HCT116 (cell line): ENCODE results near the gene AOPEP. TPM values are rescaled to one million over a fixed set of nuclear protein-coding genes. Genes with fewer than 3 reads are reported as not detected.

Source experiments
- ATAC-seq: fragments of 200-7000 bp; cut with Tn5 transposase; 2 replicates; pipeline ENCODE4 v1.9.1; 2020; ENCODE audit warnings: mild to moderate bottlenecking, moderate library complexity
- BruUV-seq: library from RNA; stranded (reverse); fragments of 400-500 nt; replicated peaks from 2 replicates; lab custom pipeline; 2021; lab: Mats Ljungman, UMichigan
- CTCF ChIA-PET: fragments of 300-600 bp; sonication (Branson Sonifier 250); formaldehyde crosslinking; loops from one replicate; lab custom pipeline; 2021; ENCODE audit warnings: antibody characterized with exemption; lab: Charles Lee
- POLR2A ChIA-PET: fragments of 300-600, 350-600 bp; sonication (Branson Sonifier 250); formaldehyde crosslinking; loops from one replicate; lab custom pipeline; 2021; ENCODE audit warnings: antibody characterized with exemption; lab: Charles Lee
- RAD21 ChIA-PET, 2 experiments: fragments of 300-600 bp; sonication (Branson Sonifier 250); formaldehyde crosslinking; loops; one replicate each; lab custom pipeline; 2023; ENCODE audit warnings: low total read pairs in 2 of 2; ENCODE audit not compliant: uncharacterized antibody in 2 of 2, unreplicated experiment in 2 of 2, low non-redundant PET in 1 of 2; lab: Charles Lee
- DNase-seq: peaks from one replicate; pipeline ENCODE4 v3.0.0-alpha.2; 2010; ENCODE audit warnings: low read depth, low spot score
- H2AFZ ChIP-seq: fragments of 200-600 bp; shearing (Covaris generic), sonication (generic); 2 replicates; pipeline ENCODE4 v1.6.1; 2017; ENCODE audit warnings: low read depth, mixed run types, mixed read lengths, antibody characterized with exemption, low read length; ENCODE audit not compliant: poor library complexity, severe bottlenecking
- H3K27ac ChIP-seq: 2 replicates; pipeline ENCODE4 v1.5.1; 2012; ENCODE audit warnings: low read depth, low read length
- H3K27me3 ChIP-seq: fragments of 200-600 bp; sonication (generic); 2 replicates; pipeline ENCODE4 v1.6.1; 2016; ENCODE audit warnings: mixed run types, low read length, mixed read lengths; ENCODE audit not compliant: insufficient read depth
- H3K36me3 ChIP-seq, 2 experiments: fragments of 200-500 bp in 1 of 2; fragments of 200-600 bp in 1 of 2; sonication (Bioruptor generic) in 1 of 2; sonication (generic) in 1 of 2; 2 replicates each; pipeline versions ENCODE4 v1.5.1 to v1.6.1; 2014 to 2016; ENCODE audit warnings: low read length in 2 of 2, inconsistent platforms in 1 of 2, mixed read lengths in 1 of 2, mixed run types in 1 of 2; ENCODE audit not compliant: insufficient read depth in 2 of 2, control insufficient read depth in 1 of 2
- H3K4me1 ChIP-seq, 2 experiments: fragments of 200-600 bp in 1 of 2; sonication (generic) in 1 of 2; 2 replicates each; pipeline versions ENCODE4 v1.5.1 to v1.6.1; 2012 to 2017; ENCODE audit warnings: low read length in 2 of 2, inconsistent platforms in 1 of 2, mild to moderate bottlenecking in 1 of 2, mixed read lengths in 1 of 2, mixed run types in 1 of 2, moderate library complexity in 1 of 2; ENCODE audit not compliant: insufficient read depth in 2 of 2, control insufficient read depth in 1 of 2
- H3K4me2 ChIP-seq: fragments of 200-600 bp; sonication (generic); 2 replicates; pipeline ENCODE4 v1.6.1; 2017; ENCODE audit warnings: mixed run types, low read length, mixed read lengths
- H3K4me3 ChIP-seq, 2 experiments: fragments of 200-600 bp in 1 of 2; sonication (generic) in 1 of 2; replicated peaks in 1 of 2; 2 replicates each; pipeline ENCODE4 v1.5.1; 2011 to 2016; ENCODE audit warnings: low read length in 2 of 2, control low read depth in 1 of 2, low read depth in 1 of 2, mild to moderate bottlenecking in 1 of 2, mixed read lengths in 1 of 2, mixed run types in 1 of 2
- H3K79me2 ChIP-seq: fragments of 200-600 bp; sonication (generic); 2 replicates; pipeline ENCODE4 v1.6.1; 2017; ENCODE audit warnings: mild to moderate bottlenecking, mixed run types, low read length, moderate library complexity, mixed read lengths; ENCODE audit not compliant: insufficient read depth
- H3K9ac ChIP-seq: fragments of 200-600 bp; sonication (generic); 2 replicates; pipeline ENCODE4 v1.6.1; 2016; ENCODE audit warnings: low read length, mixed read lengths
- H3K9me2 ChIP-seq: fragments of 200-600 bp; sonication (generic), shearing (Covaris generic); 2 replicates; pipeline ENCODE4 v1.6.1; 2017; ENCODE audit warnings: mixed run types, mild to moderate bottlenecking, moderate library complexity; ENCODE audit not compliant: insufficient read depth
- H3K9me3 ChIP-seq, 2 experiments: fragments of 200-500 bp in 1 of 2; fragments of 200-600 bp in 1 of 2; sonication (Bioruptor generic) in 1 of 2; sonication (generic) in 1 of 2; 2 replicates each; pipeline ENCODE4 v1.6.1; 2014 to 2017; ENCODE audit warnings: low read length in 2 of 2, mixed read lengths in 2 of 2, inconsistent platforms in 1 of 2, low read depth in 1 of 2, mild to moderate bottlenecking in 1 of 2, mixed run types in 1 of 2, moderate library complexity in 1 of 2; ENCODE audit not compliant: control insufficient read depth in 1 of 2, insufficient read depth in 1 of 2
- H4K20me1 ChIP-seq: fragments of 200-600 bp; sonication (generic), shearing (Covaris generic); 2 replicates; pipeline ENCODE4 v1.6.1; 2017; ENCODE audit warnings: mixed run types, mild to moderate bottlenecking, moderate library complexity; ENCODE audit not compliant: insufficient read depth
- EGR1 ChIP-seq: IDR thresholded peaks from 2 replicates; pipeline ENCODE4 v1.6.1; 2012; ENCODE audit warnings: low read depth
- EZH2 ChIP-seq: fragments of 200-600 bp; sonication (generic); IDR thresholded peaks from 2 replicates; pipeline ENCODE4 v1.6.1; 2017; ENCODE audit warnings: antibody characterized with exemption, mixed run types
- EZH2phosphoT487 ChIP-seq: fragments of 200-600 bp; IDR thresholded peaks from 2 replicates; pipeline ENCODE4 v1.6.1; 2018; ENCODE audit warnings: antibody characterized with exemption, borderline replicate concordance
- RAD21 ChIP-seq: IDR thresholded peaks from 2 replicates; pipeline ENCODE4 v1.6.1; 2012; ENCODE audit warnings: low read depth, mild to moderate bottlenecking
- SIN3A ChIP-seq: IDR thresholded peaks from 2 replicates; pipeline ENCODE4 v1.6.1; 2012; ENCODE audit warnings: low read depth
- SP1 ChIP-seq: IDR thresholded peaks from 2 replicates; pipeline ENCODE4 v1.6.1; 2012; ENCODE audit warnings: low read depth
- YY1 ChIP-seq: IDR thresholded peaks from 2 replicates; pipeline ENCODE4 v1.6.1; 2011; ENCODE audit warnings: low read length, low read depth, moderate library complexity, mild to moderate bottlenecking; ENCODE audit not compliant: insufficient replicate concordance; ENCODE audit errors: extremely low read depth
- ZFX ChIP-seq: fragments of 450-650 bp; IDR thresholded peaks from 2 replicates; pipeline ENCODE4 v1.6.1; 2017
- intact Hi-C: fragments of 100-400 bp; cut with micrococcal nuclease; formaldehyde crosslinking; loops from 2 replicates; pipeline ENCODE4 v1.10.0; 2022
- total RNA-seq: library from RNA; stranded (reverse); gene quantifications from one replicate; pipeline ENCODE4 v1.2.1, GENCODE V29; 2021; ENCODE audit not compliant: unreplicated experiment
- TF ChIP-seq, protein P1 (sequence below): IDR thresholded peaks from 2 replicates; pipeline ENCODE4 v1.6.1; 2012
- TF ChIP-seq, protein P2 (sequence below): IDR thresholded peaks from 2 replicates; pipeline ENCODE4 v1.6.1; 2011; ENCODE audit warnings: mild to moderate bottlenecking, low read length, moderate library complexity; ENCODE audit not compliant: insufficient replicate concordance; ENCODE audit errors: extremely low read depth

Gene AOPEP
- total RNA-seq, 1 experiment from 2014 or later = 15.1 TPM

DNA sequence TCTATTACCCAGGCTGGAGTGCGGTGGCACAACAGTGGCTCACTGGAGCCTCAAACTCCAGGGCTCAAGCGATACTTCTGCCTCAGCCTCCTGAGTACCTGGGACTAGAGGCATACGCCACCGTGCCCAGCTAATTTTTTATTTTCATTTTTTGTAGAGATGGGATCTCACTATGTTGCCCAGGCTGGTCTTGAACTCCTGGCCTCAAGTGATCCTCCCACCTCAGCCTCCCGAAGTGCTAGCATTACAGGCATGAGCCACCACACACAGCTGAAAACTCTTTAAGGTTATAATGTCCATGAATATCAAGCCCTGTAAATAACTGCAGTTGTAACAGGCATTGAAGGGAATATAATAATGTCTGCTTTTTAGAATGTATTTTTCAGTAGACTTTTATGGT, 271.2 kb downstream of the AOPEP start:
- BruUV-seq = no TSS peak
- intact Hi-C loops = no loop called here
- CTCF ChIA-PET = no interaction called here
- Histone ChIP-seq H3K9me3 (no peaks in the 10 kb centered on the region), H3K4me1 (no peaks in the 10 kb centered on the region; a peak in 1 of 4 replicates), H3K79me2 (no peaks in the 10 kb centered on the region), H3K9me2 (no peaks in the 10 kb centered on the region), H3K9ac (no peak overlapping the region), H3K27me3 (no peaks in the 10 kb centered on the region), H2AFZ (no peak overlapping the region), H4K20me1 (no peaks in the 10 kb centered on the region), H3K36me3 (no peaks in the 10 kb centered on the region), H3K27ac (no peak overlapping the region), H3K4me3 (no peak overlapping the region), H3K4me2 (no peak overlapping the region)
- RAD21 ChIA-PET = no interaction called here
- TF ChIP-seq YY1 (no peak), EZH2 (no peak), SP1 (no peak), RAD21 (no peak), EZH2phosphoT487 (no peak)
- TF ChIP-seq, protein P1, sequence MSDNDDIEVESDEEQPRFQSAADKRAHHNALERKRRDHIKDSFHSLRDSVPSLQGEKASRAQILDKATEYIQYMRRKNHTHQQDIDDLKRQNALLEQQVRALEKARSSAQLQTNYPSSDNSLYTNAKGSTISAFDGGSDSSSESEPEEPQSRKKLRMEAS = no peak
- TF ChIP-seq, protein P2, sequence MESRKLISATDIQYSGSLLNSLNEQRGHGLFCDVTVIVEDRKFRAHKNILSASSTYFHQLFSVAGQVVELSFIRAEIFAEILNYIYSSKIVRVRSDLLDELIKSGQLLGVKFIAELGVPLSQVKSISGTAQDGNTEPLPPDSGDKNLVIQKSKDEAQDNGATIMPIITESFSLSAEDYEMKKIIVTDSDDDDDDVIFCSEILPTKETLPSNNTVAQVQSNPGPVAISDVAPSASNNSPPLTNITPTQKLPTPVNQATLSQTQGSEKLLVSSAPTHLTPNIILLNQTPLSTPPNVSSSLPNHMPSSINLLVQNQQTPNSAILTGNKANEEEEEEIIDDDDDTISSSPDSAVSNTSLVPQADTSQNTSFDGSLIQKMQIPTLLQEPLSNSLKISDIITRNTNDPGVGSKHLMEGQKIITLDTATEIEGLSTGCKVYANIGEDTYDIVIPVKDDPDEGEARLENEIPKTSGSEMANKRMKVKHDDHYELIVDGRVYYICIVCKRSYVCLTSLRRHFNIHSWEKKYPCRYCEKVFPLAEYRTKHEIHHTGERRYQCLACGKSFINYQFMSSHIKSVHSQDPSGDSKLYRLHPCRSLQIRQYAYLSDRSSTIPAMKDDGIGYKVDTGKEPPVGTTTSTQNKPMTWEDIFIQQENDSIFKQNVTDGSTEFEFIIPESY = no peak
- ATAC-seq = no peak
- POLR2A ChIA-PET = no interaction called here
- no peak for DNase-seq

DNA sequence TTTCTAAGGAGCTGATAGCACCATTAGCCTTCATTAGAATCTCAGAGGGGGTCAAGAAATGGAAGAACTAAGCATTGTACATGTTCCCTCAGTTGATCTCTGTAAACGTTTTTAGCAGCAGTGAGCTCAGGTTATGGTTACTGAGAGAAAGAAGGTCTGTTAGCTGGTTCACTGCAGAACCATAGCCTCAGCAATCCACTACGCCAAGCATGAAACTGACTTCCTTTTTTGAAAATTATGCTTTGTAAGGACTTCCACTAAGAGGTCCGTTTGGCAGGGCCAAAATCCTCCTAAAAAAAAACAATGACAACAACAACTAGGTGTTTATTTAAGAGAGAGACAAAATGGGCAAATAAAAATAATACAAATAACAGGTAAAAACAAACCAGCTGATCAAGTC, 273.3 kb downstream of the AOPEP start:
- TF ChIP-seq, protein P2 = no peak
- TF ChIP-seq EGR1 (no peak), SP1 (no peak), SIN3A (no peak), ZFX (no peak), RAD21 (no peak)
- Histone ChIP-seq H3K27ac (no peak overlapping the region), H2AFZ (no peak overlapping the region), H3K4me2 (no peak overlapping the region), H3K4me1 (peaks cover 6 to 10% of the 10 kb centered on the region in 2 experiments), H4K20me1 (no peaks in the 10 kb centered on the region), H3K36me3 (no peaks in the 10 kb centered on the region), H3K4me3 (no peak overlapping the region), H3K79me2 (no peaks in the 10 kb centered on the region), H3K9ac (no peak overlapping the region), H3K9me2 (no peaks in the 10 kb centered on the region), H3K9me3 (no peaks in the 10 kb centered on the region), H3K27me3 (no peaks in the 10 kb centered on the region)
- no TSS peak for BruUV-seq
- ChIA-PET CTCF (no interaction called here), RAD21 (no interaction called here), POLR2A (no interaction called here)
- DNase-seq = no peak
- intact Hi-C loops = loop anchor here (5.0 kb wide), 1 partner anchor 133 kb away; no protein-coding TSS in a partner anchor
- ATAC-seq = no peak
